NCI-H748 treated with DMSO at 0.1 percent for 48 hours (cell line): ENCODE measurements around the gene GPR27.

Experiments
- DNase-seq: peaks from one replicate; lab custom pipeline; 2025; lab: John Stamatoyannopoulos, UW

GPR27 gene

DNA sequence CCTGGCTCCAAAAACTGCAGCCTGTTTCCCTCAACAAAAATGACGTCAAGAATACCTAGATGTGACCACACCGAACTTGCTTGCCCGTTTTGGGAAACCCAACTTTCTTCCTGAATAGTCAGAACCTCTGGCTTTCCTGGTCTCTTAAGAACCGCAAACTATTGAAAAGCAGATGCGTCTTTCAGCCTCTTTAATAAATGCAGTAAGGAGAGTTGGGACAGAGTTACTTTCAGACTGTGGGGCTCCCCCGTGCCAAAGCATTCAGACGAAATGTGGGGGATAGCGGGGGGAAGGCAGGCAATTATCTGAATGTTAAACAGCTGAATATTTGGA, 32.5 kb downstream of the GPR27 start:
- no peak for DNase-seq

DNA sequence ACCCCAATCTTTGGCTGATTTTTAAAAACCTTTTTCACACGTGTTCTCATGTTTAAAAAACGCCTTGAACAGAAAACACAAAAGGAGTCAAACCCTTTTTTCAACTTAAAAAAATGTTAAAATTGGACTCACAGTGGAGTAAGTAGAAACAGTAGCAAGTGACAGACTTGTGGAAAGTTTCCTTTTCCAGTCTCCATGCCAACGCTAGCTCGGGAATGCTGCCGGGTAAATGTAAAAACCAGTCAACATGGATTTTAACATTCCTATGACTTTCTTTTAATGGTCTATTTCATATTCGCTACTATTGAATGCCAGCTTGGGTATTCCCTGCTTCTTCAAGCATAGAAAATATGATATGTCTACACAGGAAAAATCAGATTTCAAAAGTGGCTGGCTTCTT, 32.9 kb downstream of the GPR27 start:
- no peak for DNase-seq

DNA sequence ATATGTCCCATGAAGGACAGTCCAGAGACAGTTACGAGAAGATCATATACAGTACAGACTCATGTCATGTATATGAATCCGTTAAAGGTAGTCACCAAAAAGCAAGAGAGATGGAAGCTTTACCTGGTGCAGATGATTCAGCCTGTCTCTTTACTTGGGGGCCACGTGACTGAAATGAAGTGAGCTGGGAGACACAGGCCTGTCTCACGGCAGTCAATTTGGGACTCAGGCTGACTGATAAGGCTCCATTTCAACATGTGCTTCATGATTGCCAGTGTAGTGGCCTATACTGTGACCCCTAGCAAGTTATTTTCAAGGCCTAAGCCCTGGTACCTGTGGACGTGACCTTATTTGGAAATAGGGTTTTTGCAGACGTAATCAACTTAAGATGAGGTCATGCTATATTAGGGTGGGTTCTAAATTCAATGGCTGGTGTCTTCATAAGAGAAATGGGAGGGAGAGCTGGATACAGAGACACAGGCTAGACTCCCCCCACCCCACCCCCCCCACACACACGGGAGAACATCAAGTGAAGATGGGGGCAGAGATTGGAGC, 34.3 kb downstream of the GPR27 start:
- no peak for DNase-seq

DNA sequence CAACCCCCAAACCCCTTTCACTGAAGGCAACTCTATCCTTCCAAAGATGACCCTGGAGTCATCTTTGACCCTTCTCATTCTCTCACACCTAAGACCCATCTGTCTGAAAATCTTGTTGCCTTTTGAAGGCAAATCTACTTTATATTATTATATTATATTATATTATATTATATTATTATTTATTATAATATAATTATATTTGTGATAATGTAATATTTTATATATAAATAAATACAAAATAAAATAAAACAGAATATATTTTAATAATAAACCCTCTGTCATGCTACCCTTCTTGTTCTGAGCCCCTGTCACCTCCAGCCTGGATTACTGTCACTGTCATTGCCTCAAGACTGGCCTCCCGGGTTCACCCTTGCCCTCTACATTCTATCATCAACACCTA, 36.3 kb downstream of the GPR27 start:
- DNase-seq = no peak

DNA sequence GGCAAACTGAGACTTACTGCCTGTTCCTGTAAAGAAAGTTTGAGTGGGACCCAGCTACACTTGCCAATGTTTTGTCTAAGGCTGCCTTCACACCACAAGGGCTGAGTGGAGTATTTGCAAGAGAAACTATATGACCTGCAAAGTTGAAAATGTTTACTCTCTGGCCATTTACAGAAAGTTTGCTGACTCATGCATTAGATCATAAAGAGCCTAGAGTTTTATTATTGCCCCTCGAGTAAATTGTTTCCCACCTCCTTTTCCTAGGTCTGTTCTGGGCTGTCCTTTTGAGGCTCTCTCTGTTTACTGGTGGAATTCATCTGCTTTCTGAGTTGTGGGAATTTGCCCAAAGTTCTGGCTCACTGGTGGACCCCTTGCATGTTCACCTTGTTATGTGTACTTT, 38.0 kb downstream of the GPR27 start:
- no peak for DNase-seq

DNA sequence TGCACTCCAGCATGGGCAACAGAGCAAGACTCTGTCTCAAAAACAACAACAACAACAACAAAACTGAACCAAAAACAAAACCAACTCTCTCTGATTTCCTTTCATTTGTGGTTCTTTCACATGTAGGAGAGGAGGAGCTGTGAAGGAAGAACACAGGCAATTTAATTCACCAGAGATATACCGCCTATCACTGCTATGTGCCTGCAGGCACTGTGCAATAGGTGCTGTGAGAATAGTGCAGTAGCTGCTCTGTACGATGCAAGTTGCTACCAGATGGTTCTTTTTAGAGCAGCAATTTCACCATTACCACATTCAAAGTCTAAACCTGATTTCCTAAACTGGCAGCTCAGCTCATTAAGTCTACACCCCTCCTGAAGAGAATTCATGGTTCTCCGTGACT, 42.6 kb downstream of the GPR27 start:
- no peak for DNase-seq

DNA sequence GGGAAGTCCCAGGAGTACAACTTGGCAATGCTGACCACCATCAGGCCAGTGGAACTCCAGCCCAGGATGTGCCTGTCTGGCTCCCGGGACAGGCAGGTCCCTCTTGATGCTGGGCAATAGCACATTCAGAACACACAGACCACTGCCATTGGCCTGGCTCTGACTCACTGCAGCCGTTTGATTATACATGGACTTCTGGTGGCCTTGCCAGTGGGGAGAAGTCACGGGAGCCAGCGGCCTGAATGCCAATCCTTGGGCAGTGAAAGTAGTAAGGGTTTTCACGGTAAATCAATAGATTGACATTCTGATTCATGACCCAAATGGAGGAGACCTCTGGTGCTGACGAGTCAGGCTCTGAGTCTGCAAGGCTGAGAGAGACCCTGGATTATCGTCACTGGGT, 43.8 kb downstream of the GPR27 start:
- DNase-seq = no peak

DNA sequence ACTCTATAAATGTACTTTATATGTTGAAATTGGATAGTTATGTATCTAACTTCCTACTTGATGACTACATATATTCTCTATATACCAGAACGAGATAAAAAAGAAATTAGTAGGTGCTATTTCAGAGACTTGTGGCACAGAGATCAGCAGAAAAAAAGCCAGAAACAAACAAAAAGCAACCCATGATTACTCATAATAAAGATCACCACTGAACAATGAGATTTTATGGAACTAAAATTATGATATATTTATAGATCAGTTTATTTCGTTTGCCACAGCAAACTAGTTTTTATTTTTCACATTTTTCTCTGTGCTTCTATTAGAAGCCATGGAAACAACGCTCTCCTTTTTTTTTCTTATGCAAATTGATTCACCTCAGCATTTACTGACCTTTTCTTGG, 46.4 kb downstream of the GPR27 start:
- DNase-seq = no peak

DNA sequence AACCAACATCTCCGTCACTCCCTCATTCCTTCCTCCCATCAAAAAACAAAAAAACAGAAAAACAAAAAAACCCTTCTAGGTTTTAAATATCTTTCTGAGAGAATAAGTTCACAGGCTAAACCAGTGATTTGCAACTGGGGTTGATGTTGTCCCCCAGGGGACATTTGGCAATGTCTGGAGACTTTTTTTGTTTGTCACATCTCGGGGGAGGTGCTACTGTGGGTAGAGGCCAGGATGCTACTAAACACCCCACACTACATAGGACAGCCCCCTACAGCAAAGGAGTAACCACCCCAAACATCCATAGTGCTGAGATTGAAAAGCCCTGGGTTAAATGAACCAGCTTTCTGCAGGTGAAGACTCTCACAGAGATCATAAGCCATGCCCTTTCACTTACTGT, 48.3 kb downstream of the GPR27 start:
- no peak for DNase-seq

DNA sequence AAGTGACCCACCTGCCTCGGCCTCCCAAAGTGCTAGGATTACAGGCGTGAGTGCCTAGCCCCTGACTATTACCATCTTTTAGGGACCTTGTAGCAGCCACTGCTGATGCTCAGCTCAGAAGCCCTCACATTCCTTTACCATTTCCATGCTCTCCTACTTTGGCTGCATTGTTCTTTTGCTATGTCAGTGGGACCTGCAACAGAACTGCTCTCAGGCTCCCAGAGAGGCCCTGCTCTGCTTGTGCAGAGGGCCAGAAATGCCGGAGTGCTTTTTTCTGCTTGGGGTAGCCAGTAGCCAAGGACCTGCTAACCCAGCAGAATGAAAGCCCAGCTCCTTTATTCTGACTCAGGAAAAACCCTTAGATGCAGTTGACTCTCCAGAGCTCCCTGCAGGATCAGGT, 49.6 kb downstream of the GPR27 start:
- DNase-seq = no peak

DNA sequence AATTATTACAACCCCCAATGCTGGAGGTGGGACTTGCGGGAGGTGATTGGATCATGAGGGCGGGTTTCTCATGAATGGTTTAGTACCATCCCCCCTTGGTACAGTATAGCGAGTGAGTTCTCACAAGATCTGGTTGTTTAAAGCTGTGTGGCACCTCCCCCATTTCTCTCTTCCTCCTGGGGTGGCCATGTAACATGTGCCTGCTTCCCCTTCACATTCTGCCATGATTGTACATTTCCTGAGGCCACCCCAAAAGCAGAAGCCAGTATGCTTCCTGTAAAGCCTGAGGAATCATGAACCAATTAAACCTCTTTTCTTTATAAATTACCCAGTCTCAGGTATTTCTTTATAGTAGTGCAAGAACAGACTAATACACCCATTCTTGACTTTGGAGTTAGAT, 51.5 kb downstream of the GPR27 start:
- DNase-seq = no peak

DNA sequence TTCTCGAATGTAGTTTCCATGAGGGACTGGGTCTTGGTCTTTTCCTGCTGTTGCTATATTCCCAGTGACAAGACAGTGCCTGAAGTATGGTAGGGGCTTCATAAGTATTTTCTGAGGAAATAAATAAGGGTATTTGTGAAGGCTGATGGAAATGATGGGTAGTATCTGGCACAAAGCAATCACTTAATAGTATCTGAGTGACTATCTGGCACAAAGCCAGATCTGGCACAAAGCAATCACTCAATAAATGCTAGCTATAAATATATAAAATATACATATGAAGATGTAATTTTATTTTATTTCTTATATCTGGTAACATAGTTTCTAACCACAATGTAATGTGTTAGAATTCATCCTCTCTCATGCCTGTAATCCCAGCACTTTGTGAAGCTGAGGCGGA, 52.0 kb downstream of the GPR27 start:
- no peak for DNase-seq
